ENCODE data around the gene ULK4. TPM values are rescaled to one million over a fixed set of nuclear protein-coding genes. Genes with fewer than 3 reads are reported as not detected.
A peak's percentile ranks its signal among the peaks of the same experiment; 100 is the strongest.

Gene ULK4
- total and polyA plus RNA-seq, 2 of the 4 experiments (the other 2 are of a cell fraction), result 2.7 to 5.0 TPM

GRCh38 chr3:42010530-42010929 lies 48.6 kb upstream of the ULK4 start:
- WGBS, 2 experiments (ENCODE audit: extremely low coverage in 2 of 2, insufficient read length in 1 of 2), result no CpG with 5 or more reads among the region's 2 CpGs
- peaks cover 8% of the 10 kb centered on the region; the same call in 1 of the 2 replicates for H4K20me1 ChIP-seq (ENCODE audit: insufficient read depth, low read length)
- H3K18ac ChIP-seq (ENCODE audit: low read depth, low read length), result no peak overlapping the region
- no peak overlapping the region for H2BK15ac ChIP-seq (ENCODE audit: low read depth, low read length)
- in situ Hi-C loops (cut with MboI; ENCODE audit: low sequenced_read_pairs) (loop anchor here (5.0 to 10.0 kb wide), 2 partner anchors 87 to 116 kb away; no protein-coding TSS in a partner anchor), intact Hi-C loops (cut with micrococcal nuclease) (loop anchor here (5.0 kb wide), 1 partner anchor 57 kb away; no protein-coding TSS in a partner anchor), dilution Hi-C loops (cut with HindIII; ENCODE audit: low sequenced_read_pairs, unreplicated experiment) (no loop called here)
- DNase-seq, result no peak
- no TSS peak for BruUV-seq (replicated peaks)
- no peak overlapping the region for H3K27ac ChIP-seq (ENCODE audit: insufficient read depth, low read length)
- H4K5ac ChIP-seq (ENCODE audit: low read depth, low read length), result no peak overlapping the region
- peaks cover 8% of the 10 kb centered on the region for H3K4me1 ChIP-seq (ENCODE audit: control insufficient read depth, insufficient read depth, low read length)
- H3K27me3 ChIP-seq (ENCODE audit: control insufficient read depth, insufficient read depth, low read length), result no peaks in the 10 kb centered on the region
- CTCF ChIA-PET, result interaction anchor here (0.6 to 0.7 kb wide), 2 partner anchors 9 to 219 kb away, joined by 4 read pairs; no protein-coding TSS in a partner anchor
- H3K23ac ChIP-seq (ENCODE audit: low read depth, low read length), result no peak overlapping the region
- no peak overlapping the region for H3K9ac ChIP-seq (ENCODE audit: low read depth, low read length)
- H3K4me3 ChIP-seq (ENCODE audit: insufficient read depth, low read depth, low read length), result no peak overlapping the region
- no peak overlapping the region for H3K4ac ChIP-seq (ENCODE audit: low read depth, low read length)
- no peak overlapping the region for H3K56ac ChIP-seq (ENCODE audit: extremely low read depth, insufficient read depth, low read length)
- ATAC-seq (ENCODE audit: low read depth), result no peak
- H3K9me3 ChIP-seq (ENCODE audit: control insufficient read depth, insufficient read depth, low read length), result no peaks in the 10 kb centered on the region
- no peak overlapping the region for H2BK120ac ChIP-seq (ENCODE audit: low read depth, low read length)
- H2BK20ac ChIP-seq (ENCODE audit: low read depth, low read length), result no peak overlapping the region
- H2AFZ ChIP-seq (replicated peaks; ENCODE audit: low read length, poor library complexity), result no peak overlapping the region
- peaks cover 4% of the 10 kb centered on the region for H3K9me1 ChIP-seq (ENCODE audit: insufficient read depth, low read length)
- no peak overlapping the region for H3K4me2 ChIP-seq (ENCODE audit: low read depth, low read length)
- TF ChIP-seq CEBPB (IDR thresholded peaks at IDR 0.05; ENCODE audit: low read depth, low read length) (no peak), RFX5 (IDR thresholded peaks at IDR 0.05; ENCODE audit: low read depth, low read length) (no peak)
- H4K91ac ChIP-seq (ENCODE audit: insufficient read depth, low read depth, low read length), result no peak overlapping the region
- H3K79me1 ChIP-seq (ENCODE audit: low read depth in 1 of 2, low read length in 2 of 2), result peaks cover 12 to 17% of the 10 kb centered on the region in 2 experiments; a peak in 3 of 4 replicates
- no peaks in the 10 kb centered on the region for H3K36me3 ChIP-seq (ENCODE audit: control insufficient read depth, insufficient read depth, low read length)
- POLR2A ChIA-PET (ENCODE audit: unreplicated experiment), result no interaction called here
- no peak overlapping the region for H3K14ac ChIP-seq (replicated peaks; ENCODE audit: low read depth, low read length)
- no peak overlapping the region for H2BK5ac ChIP-seq (ENCODE audit: low read depth, low read length, poor library complexity, severe bottlenecking)
- no peak overlapping the region for H2AK5ac ChIP-seq (ENCODE audit: low read depth, low read length)
- no peak overlapping the region for H4K8ac ChIP-seq (ENCODE audit: low read depth in 2 of 2, low read length in 2 of 2)
- peak overlapping the region; percentile 12 for H2AK9ac ChIP-seq (replicated peaks; ENCODE audit: low read depth, low read length, poor library complexity)
